Aorta (tissue), 5 donors: ENCODE data around the gene CNTN6. TPM values are rescaled to one million over a fixed set of nuclear protein-coding genes. Genes with fewer than 3 reads are reported as not detected.

ENCODE experiments used
- ATAC-seq: fragments of 200-7000 bp; cut with Tn5 transposase; one replicate; pipeline ENCODE4 v1.9.1; 2022; ENCODE audit warnings: moderate library complexity; ENCODE audit not compliant: low FRiP score
- DNase-seq, 2 donors: peaks; one replicate each; pipeline ENCODE4 v3.0.0-alpha.2; 2020
- H3K27ac ChIP-seq, 2 donors: one replicate each; pipeline ENCODE4 v1.5.1; 2013; ENCODE audit warnings: low read length in 2 of 2, mild to moderate bottlenecking in 2 of 2, moderate library complexity in 2 of 2, control low read depth in 1 of 2, inconsistent platforms in 1 of 2, low read depth in 1 of 2
- H3K27me3 ChIP-seq, 2 donors: one replicate each; pipeline ENCODE4 v1.6.1; 2013; ENCODE audit warnings: control low read depth in 1 of 2, low read length in 1 of 2, mild to moderate bottlenecking in 1 of 2, moderate library complexity in 1 of 2; ENCODE audit not compliant: insufficient read depth in 2 of 2, control insufficient read depth in 1 of 2
- H3K36me3 ChIP-seq, 2 donors: one replicate each; pipeline ENCODE4 v1.6.1; 2013; ENCODE audit warnings: control low read depth in 1 of 2, low read length in 1 of 2, mild to moderate bottlenecking in 1 of 2; ENCODE audit not compliant: insufficient read depth in 2 of 2, control insufficient read depth in 1 of 2
- H3K4me1 ChIP-seq, 2 donors: one replicate each; pipeline ENCODE4 v1.6.1; 2013; ENCODE audit warnings: low read length in 2 of 2, control low read depth in 1 of 2, mild to moderate bottlenecking in 1 of 2, moderate library complexity in 1 of 2; ENCODE audit not compliant: insufficient read depth in 2 of 2, control insufficient read depth in 1 of 2
- H3K4me3 ChIP-seq, 2 donors: one replicate each; pipeline ENCODE4 v1.5.1; 2013; ENCODE audit warnings: low read length in 2 of 2, control low read depth in 1 of 2, mild to moderate bottlenecking in 1 of 2
- H3K9me3 ChIP-seq: one replicate; pipeline ENCODE4 v1.6.1; 2013; ENCODE audit warnings: mild to moderate bottlenecking, low read length; ENCODE audit not compliant: control insufficient read depth
- WGBS, 2 donors: extraction: QIAGEN DNeasy Blood & Tissue Kit; methylation state at CpG; one replicate each; pipeline ENCODE4 v1.1.7; 2013; 5-methylcytosine and 5-hydroxymethylcytosine counted together
- intact Hi-C, 2 donors: fragments of 100-400 bp; cut with DNase I; formaldehyde crosslinking; loops; one replicate each; pipeline versions ENCODE4 v1.14.2 to v1.15.0; 2022
- polyA plus RNA-seq, 2 donors: library from polyadenylated mRNA; stranded (reverse); fragments of 200-250 nt; gene quantifications; one replicate each; pipeline ENCODE4 v1.2.3, GENCODE V29; 2013
- total RNA-seq, 2 donors: library from RNA; stranded (reverse); fragmentation: NEBNext Ultra II Directional; extraction: Animal tissue kit (Norgen Biotek cat#: 25700); gene quantifications; one replicate each; pipeline ENCODE4 v1.2.1, GENCODE V29; 2021
- donor health status: healthy with polysubstance abuse.
- donor health status: Bipolar disorder and iron deficiency.
- donor health status: DM: no; HTN: no; CAD: no.
- donor health status: DM: no; HTN: no; CAD: no.
- donor health status: DM: yes; HTN: yes; CAD: no.

CNTN6 gene
- total and polyA plus RNA-seq, 4 donors = 0.26 to 0.64 (median 0.48) TPM; not detected in 1

- WGBS, 2 donors = 33 to 36% methylated on average over 4 of the region's 4 CpGs
- Histone ChIP-seq H3K36me3 (no peaks in the 10 kb centered on the region), H3K27ac (no peak overlapping the region), H3K9me3 (no peaks in the 10 kb centered on the region), H3K4me1 (peaks cover 0 to 2% of the 10 kb centered on the region in 2 donors), H3K27me3 (no peaks in the 10 kb centered on the region), H3K4me3 (no peak overlapping the region)
- ATAC-seq = no peak
- DNase-seq = no peak
- intact Hi-C loops = no loop called here
Measured at GRCh38 chr3:1272546-1273265, 179.9 kb downstream of the CNTN6 start.

GRCh38 chr3:1275495-1275894 lies 182.7 kb downstream of the CNTN6 start:
- intact Hi-C loops = no loop called here
- ATAC-seq (no peak), DNase-seq (no peak)
- Histone ChIP-seq H3K9me3 (no peaks in the 10 kb centered on the region), H3K27ac (no peak overlapping the region), H3K36me3 (no peaks in the 10 kb centered on the region), H3K4me1 (peaks cover 0 to 2% of the 10 kb centered on the region in 2 donors), H3K27me3 (no peaks in the 10 kb centered on the region), H3K4me3 (no peak overlapping the region)
- 81 to 97% methylated on average over 4 of the region's 4 CpGs for WGBS, 2 donors

DNA sequence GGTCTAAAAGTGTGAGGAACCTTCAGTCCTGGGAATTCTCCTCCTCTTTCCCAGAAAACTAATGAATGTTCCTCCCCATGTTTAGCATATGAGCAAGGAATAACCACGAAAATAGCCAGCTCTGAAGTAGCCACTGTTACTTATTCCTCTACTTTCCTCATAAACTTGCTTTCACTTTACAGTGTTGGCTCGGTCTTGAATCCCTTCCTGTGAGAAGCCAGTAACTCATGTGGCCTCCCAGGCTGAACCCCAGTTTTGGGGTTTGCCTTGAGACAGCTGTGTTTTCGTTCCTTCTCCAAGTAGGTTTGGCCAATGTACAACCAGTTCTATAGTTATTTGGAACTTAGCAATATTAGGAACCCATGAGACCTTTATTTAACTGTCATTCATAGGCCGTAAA lies 195.0 kb downstream of the CNTN6 start:
- Histone ChIP-seq H3K9me3 (no peaks in the 10 kb centered on the region), H3K36me3 (no peaks in the 10 kb centered on the region), H3K27ac (no peak overlapping the region), H3K27me3 (no peaks in the 10 kb centered on the region), H3K4me3 (no peak overlapping the region), H3K4me1 (no peaks in the 10 kb centered on the region)
- no peak for ATAC-seq
- intact Hi-C loops = no loop called here
- no peak for DNase-seq
- 93 to 96% methylated on average over 4 of the region's 4 CpGs for WGBS, 2 donors

DNA sequence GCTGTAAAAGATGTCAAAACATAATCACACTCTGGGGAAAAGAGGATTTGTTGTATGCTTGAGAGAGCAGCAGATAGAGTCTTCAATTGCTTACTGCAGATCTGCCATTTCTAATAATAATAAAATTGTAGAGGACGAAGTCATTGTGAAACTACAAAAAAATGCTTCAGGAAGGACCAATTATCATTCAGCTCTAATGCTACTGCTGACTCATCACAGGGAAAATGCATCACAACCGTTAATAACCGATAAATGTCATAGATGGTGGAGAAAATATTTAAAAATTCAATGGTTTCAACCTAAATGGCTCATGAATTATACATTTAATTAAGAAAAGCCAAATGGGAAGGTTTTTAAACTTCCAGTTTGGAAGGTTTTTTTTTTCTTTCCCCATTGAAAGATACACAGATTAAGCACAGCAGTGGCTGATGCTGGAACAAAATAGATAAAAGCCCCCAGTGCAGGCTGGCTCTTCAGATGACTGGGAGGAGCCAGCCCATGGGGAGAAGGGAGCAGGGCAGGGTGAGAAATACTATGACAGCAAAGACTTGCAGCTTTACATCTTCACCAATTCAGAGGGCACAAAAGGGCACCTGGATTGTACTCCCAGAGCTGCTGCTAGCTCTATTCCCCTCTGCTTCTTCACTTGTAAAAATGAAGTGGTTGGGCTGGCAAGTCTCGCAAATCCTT lies 196.1 kb downstream of the CNTN6 start:
- ATAC-seq (no peak), DNase-seq (no peak)
- intact Hi-C loops = no loop called here
- Histone ChIP-seq H3K9me3 (no peaks in the 10 kb centered on the region), H3K27ac (no peak overlapping the region), H3K36me3 (no peaks in the 10 kb centered on the region), H3K4me1 (no peaks in the 10 kb centered on the region), H3K4me3 (no peak overlapping the region), H3K27me3 (no peaks in the 10 kb centered on the region)
- 92 to 94% methylated on average over 4 of the region's 4 CpGs for WGBS, 2 donors

DNA sequence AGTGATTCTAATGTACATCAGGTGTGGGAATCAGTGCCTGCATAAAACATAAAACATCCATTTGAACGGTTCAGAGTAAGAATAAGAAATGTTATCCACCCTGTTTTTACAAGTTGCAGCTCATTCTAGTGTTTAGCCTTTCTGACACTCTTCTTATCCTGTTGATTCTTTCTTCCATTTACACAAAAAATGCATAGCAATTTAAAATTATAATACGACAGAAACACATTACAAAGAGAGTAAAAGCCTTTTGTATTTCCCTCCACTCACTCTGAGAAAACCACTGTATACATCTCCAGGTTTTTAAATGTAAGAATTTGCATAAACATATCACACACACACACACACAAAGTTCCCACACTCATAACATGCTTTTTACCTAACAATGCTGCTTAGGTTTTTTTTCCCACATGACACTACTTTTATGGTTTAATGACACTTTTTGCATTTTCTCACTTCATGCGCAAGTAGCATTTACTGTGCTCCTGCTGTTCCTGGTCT lies 199.8 kb downstream of the CNTN6 start:
- Histone ChIP-seq H3K4me3 (no peak overlapping the region), H3K27ac (no peak overlapping the region), H3K9me3 (no peaks in the 10 kb centered on the region), H3K27me3 (no peaks in the 10 kb centered on the region), H3K36me3 (no peaks in the 10 kb centered on the region), H3K4me1 (no peaks in the 10 kb centered on the region)
- intact Hi-C loops = no loop called here
- no peak for ATAC-seq
- 66 to 72% methylated on average over 3 of the region's 3 CpGs for WGBS, 2 donors
- DNase-seq = no peak

- DNase-seq (no peak), ATAC-seq (no peak)
- H3K36me3 ChIP-seq = no peaks in the 10 kb centered on the region
- no peaks in the 10 kb centered on the region for H3K9me3 ChIP-seq
- H3K27me3 ChIP-seq = no peaks in the 10 kb centered on the region
- H3K4me1 ChIP-seq = no peaks in the 10 kb centered on the region
- intact Hi-C loops = no loop called here
- 67 to 70% methylated on average over 5 of the region's 5 CpGs for WGBS, 2 donors
- no peak overlapping the region for H3K4me3 ChIP-seq
- H3K27ac ChIP-seq = no peak overlapping the region
Measured at GRCh38 chr3:1294586-1294985, 201.8 kb downstream of the CNTN6 start.

DNA sequence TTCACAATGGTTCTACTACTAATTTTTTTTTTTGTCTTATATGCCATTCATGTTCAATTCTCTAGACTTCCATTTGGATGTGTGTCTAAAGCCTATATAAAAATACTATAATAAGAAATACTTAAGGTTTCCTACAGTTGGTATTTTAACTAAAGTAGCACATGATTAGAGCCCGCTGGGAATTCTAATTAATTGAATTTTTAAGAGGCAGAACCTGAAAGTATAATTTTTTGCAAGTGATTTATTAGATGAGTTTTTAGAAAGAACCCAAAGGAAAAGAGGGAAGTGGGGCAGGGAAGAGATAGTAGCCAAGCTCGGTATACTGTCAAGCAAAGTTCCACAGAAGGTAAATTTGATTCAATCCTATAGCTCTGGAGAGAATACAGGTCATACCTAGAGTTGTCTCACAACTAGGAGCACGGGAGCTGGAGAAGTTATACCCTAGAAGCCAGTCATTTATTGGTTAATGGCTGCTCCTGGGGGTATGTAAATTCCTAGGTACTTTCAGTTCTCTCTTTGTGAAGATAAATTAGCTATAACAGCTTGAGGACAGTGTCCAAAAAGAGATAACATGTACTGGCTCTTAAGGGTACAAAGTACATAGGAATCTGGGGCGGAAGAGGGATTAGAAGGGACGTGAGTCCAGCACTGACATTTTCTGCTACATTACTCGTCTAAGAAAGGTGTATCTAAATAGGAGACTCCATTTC lies 225.6 kb downstream of the CNTN6 start:
- no peaks in the 10 kb centered on the region for H3K9me3 ChIP-seq
- no peak overlapping the region for H3K4me3 ChIP-seq
- intact Hi-C loops = no loop called here
- DNase-seq (no peak), ATAC-seq (no peak)
- H3K27ac ChIP-seq = no peak overlapping the region
- WGBS, 2 donors = 89 to 91% methylated on average over 6 of the region's 6 CpGs
- no peaks in the 10 kb centered on the region for H3K27me3 ChIP-seq
- no peaks in the 10 kb centered on the region for H3K4me1 ChIP-seq
- no peaks in the 10 kb centered on the region for H3K36me3 ChIP-seq

DNA sequence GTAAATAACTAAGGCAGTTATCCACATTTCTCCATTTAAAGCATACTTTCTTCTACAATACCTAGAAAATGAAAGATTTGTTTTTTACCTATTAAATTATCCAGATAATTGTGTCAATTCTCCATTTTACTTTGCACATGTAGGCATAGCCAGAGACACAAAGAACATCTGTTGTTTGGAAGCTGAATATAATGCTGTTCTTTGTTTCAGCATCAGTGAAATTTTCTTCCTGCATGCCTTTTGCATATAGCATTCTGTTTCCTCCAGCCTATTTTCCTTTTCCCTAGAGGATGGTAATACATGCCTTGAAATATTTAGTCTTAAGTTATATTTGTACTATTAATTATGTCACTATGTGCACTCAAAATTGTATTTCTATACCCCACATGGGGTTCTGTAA lies 233.7 kb downstream of the CNTN6 start:
- Histone ChIP-seq H3K4me1 (no peaks in the 10 kb centered on the region), H3K27me3 (no peaks in the 10 kb centered on the region), H3K27ac (no peak overlapping the region), H3K36me3 (no peaks in the 10 kb centered on the region), H3K4me3 (no peak overlapping the region), H3K9me3 (no peaks in the 10 kb centered on the region)
- ATAC-seq (no peak), DNase-seq (no peak)
- intact Hi-C loops = no loop called here
